ENCODE results near the gene NCKAP5L. TPM values are rescaled to one million over a fixed set of nuclear protein-coding genes. Genes with fewer than 3 reads are reported as not detected.

Gene NCKAP5L
- polyA plus RNA-seq, 2 of the 4 experiments (the other 2 are of a cell fraction), result 3.0 to 8.5 TPM

- CTCF ChIA-PET, result interaction anchor here (1.5 kb wide), 1 partner anchor 29 kb away, joined by 5 read pairs; no protein-coding TSS in a partner anchor
- 83% methylated on average over 7 of the region's 7 CpGs for WGBS (ENCODE audit: missing lambda C conversion rate)
Observed at GRCh38 chr12:49806877-49807276, 21.3 kb downstream of the NCKAP5L start.

GRCh38 chr12:49806321-49806813, 21.8 kb downstream of the NCKAP5L start:
- DNase-seq (ENCODE audit: low read depth in 1 of 2, low spot score in 1 of 2), result no peak
- WGBS (ENCODE audit: missing lambda C conversion rate), result 84% methylated on average over 7 of the region's 7 CpGs
- ChIA-PET POLR2A (no interaction called here), CTCF (interaction anchor here (1.5 kb wide), 1 partner anchor 29 kb away, joined by 5 read pairs; no protein-coding TSS in a partner anchor)
- no peak for FAIRE-seq
- no peaks in the 10 kb centered on the region for H3K4me1 ChIP-seq
- no peak overlapping the region for H3K4me3 ChIP-seq
- no peak overlapping the region for H3K4me2 ChIP-seq
- no peaks in the 10 kb centered on the region for H3K9me3 ChIP-seq
- TF ChIP-seq MYC (IDR thresholded peaks at IDR 0.05; ENCODE audit: borderline replicate concordance, low read length), result no peak
- TF ChIP-seq TFCP2L1 (CRISPR knock-in tag; IDR thresholded peaks at IDR 0.05), result no peak
- TF ChIP-seq HES2 (IDR thresholded peaks at IDR 0.05), result no peak
- TF ChIP-seq EHMT2 (IDR thresholded peaks at IDR 0.05; ENCODE audit: low read depth), result no peak
- no peak for TF ChIP-seq HDAC2 (IDR thresholded peaks at IDR 0.05)
- TF ChIP-seq POLR2A (IDR thresholded peaks at IDR 0.05; ENCODE audit: low read length), result no peak
- TF ChIP-seq RCOR1 (IDR thresholded peaks at IDR 0.05; ENCODE audit: low read depth, low read length), result no peak
- no peak for TF ChIP-seq TP53 (CRISPR knock-in tag; IDR thresholded peaks at IDR 0.05)
- TF ChIP-seq USF2 (IDR thresholded peaks at IDR 0.05), result no peak
- TF ChIP-seq ZNF302 (CRISPR knock-in tag; IDR thresholded peaks at IDR 0.05), result no peak
- TF ChIP-seq PHF8 (IDR thresholded peaks at IDR 0.05; ENCODE audit: borderline replicate concordance, low read depth), result no peak
- no peak for TF ChIP-seq NPAS2 (CRISPR knock-in tag; IDR thresholded peaks at IDR 0.05; ENCODE audit: borderline replicate concordance)
- TF ChIP-seq SMC3 (IDR thresholded peaks at IDR 0.05), result no peak
- no peak for TF ChIP-seq CBX2 (IDR thresholded peaks at IDR 0.05; ENCODE audit: borderline replicate concordance, low read depth)
- TF ChIP-seq POLR2AphosphoS2 (conservative IDR thresholded peaks at IDR 0.05; ENCODE audit: low read length), result no peak
- TF ChIP-seq ZSCAN20 (CRISPR knock-in tag; IDR thresholded peaks at IDR 0.05), result no peak
- H3K27ac ChIP-seq, result no peak overlapping the region
- no peak for ATAC-seq

More at GRCh38 chr12:49806877-49807276, 21.3 kb downstream of the NCKAP5L start:
- ATAC-seq (no peak), FAIRE-seq (no peak), DNase-seq (ENCODE audit: low read depth in 1 of 2, low spot score in 1 of 2) (no peak)
- Histone ChIP-seq H3K4me3 (no peak overlapping the region), H3K4me2 (no peak overlapping the region), H3K9me3 (no peaks in the 10 kb centered on the region), H3K4me1 (no peaks in the 10 kb centered on the region), H3K27ac (no peak overlapping the region)
- POLR2A ChIA-PET, result no interaction called here
- TF ChIP-seq GATA3 (IDR thresholded peaks at IDR 0.05; ENCODE audit: borderline replicate concordance) (no peak), NPAS2 (CRISPR knock-in tag; IDR thresholded peaks at IDR 0.05; ENCODE audit: borderline replicate concordance) (no peak), KDM5A (IDR thresholded peaks at IDR 0.05) (no peak), SREBF2 (IDR thresholded peaks at IDR 0.05) (no peak), CHD2 (IDR thresholded peaks at IDR 0.05; ENCODE audit: low read length, partially characterized antibody) (no peak), RNF2 (IDR thresholded peaks at IDR 0.05; ENCODE audit: borderline replicate concordance, low read depth) (no peak)
- TF ChIP-seq, protein P1, sequence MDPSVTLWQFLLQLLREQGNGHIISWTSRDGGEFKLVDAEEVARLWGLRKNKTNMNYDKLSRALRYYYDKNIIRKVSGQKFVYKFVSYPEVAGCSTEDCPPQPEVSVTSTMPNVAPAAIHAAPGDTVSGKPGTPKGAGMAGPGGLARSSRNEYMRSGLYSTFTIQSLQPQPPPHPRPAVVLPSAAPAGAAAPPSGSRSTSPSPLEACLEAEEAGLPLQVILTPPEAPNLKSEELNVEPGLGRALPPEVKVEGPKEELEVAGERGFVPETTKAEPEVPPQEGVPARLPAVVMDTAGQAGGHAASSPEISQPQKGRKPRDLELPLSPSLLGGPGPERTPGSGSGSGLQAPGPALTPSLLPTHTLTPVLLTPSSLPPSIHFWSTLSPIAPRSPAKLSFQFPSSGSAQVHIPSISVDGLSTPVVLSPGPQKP (IDR thresholded peaks at IDR 0.05; ENCODE audit: low read depth, low read length), result no peak

DNA sequence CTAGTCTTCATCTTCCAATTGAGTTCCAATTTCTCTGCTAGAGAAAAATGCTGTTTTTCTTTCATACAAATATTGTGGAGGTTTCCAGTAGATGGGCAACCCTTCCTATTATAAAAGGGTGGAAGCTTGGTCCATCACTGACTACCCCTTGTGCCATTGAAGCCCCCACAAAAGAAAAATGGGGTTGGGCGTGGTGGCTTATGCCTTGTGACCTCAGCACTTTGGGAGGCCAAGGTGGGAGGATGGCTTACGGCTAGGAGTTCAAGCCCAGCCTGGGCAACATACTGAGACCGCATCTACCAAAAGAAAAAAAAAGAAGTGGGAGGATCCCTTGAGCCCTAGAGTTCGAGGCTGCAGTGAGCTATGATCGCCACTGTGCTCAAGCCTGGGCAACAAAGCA, 22.8 kb downstream of the NCKAP5L start:
- DNase-seq (ENCODE audit: low read depth in 1 of 2, low spot score in 1 of 2) (no peak), FAIRE-seq (no peak), ATAC-seq (no peak)
- ChIA-PET CTCF (interaction anchor here (1.1 to 8.1 kb wide), 4 partner anchors 15 to 61 kb away, joined by 3 to 43 read pairs (median 7); no protein-coding TSS in a partner anchor), POLR2A (no interaction called here)
- Histone ChIP-seq H3K9me3 (no peaks in the 10 kb centered on the region), H3K4me1 (0 out of 3 replicates have a peak, but pooled peaks cover 6% of the 10 kb centered on the region), H3K4me3 (no peak overlapping the region), H3K4me2 (no peak overlapping the region), H3K27ac (no peak overlapping the region)
- 81% methylated on average over 5 of the region's 5 CpGs for WGBS (ENCODE audit: missing lambda C conversion rate)
- TF ChIP-seq CHD2 (IDR thresholded peaks at IDR 0.05; ENCODE audit: low read length, partially characterized antibody), result no peak
- no peak for TF ChIP-seq KDM5A (IDR thresholded peaks at IDR 0.05)
- TF ChIP-seq GATA3 (IDR thresholded peaks at IDR 0.05; ENCODE audit: borderline replicate concordance), result no peak
- TF ChIP-seq POLR2AphosphoS2 (conservative IDR thresholded peaks at IDR 0.05; ENCODE audit: low read length), result no peak
- TF ChIP-seq PHF8 (IDR thresholded peaks at IDR 0.05; ENCODE audit: borderline replicate concordance, low read depth), result no peak
- TF ChIP-seq RNF2 (IDR thresholded peaks at IDR 0.05; ENCODE audit: borderline replicate concordance, low read depth), result no peak
- TF ChIP-seq, protein P2, sequence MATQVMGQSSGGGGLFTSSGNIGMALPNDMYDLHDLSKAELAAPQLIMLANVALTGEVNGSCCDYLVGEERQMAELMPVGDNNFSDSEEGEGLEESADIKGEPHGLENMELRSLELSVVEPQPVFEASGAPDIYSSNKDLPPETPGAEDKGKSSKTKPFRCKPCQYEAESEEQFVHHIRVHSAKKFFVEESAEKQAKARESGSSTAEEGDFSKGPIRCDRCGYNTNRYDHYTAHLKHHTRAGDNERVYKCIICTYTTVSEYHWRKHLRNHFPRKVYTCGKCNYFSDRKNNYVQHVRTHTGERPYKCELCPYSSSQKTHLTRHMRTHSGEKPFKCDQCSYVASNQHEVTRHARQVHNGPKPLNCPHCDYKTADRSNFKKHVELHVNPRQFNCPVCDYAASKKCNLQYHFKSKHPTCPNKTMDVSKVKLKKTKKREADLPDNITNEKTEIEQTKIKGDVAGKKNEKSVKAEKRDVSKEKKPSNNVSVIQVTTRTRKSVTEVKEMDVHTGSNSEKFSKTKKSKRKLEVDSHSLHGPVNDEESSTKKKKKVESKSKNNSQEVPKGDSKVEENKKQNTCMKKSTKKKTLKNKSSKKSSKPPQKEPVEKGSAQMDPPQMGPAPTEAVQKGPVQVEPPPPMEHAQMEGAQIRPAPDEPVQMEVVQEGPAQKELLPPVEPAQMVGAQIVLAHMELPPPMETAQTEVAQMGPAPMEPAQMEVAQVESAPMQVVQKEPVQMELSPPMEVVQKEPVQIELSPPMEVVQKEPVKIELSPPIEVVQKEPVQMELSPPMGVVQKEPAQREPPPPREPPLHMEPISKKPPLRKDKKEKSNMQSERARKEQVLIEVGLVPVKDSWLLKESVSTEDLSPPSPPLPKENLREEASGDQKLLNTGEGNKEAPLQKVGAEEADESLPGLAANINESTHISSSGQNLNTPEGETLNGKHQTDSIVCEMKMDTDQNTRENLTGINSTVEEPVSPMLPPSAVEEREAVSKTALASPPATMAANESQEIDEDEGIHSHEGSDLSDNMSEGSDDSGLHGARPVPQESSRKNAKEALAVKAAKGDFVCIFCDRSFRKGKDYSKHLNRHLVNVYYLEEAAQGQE (IDR thresholded peaks at IDR 0.05), result no peak
- no peak for TF ChIP-seq ZFP36 (IDR thresholded peaks at IDR 0.05; ENCODE audit: borderline replicate concordance, partially characterized antibody)
- no peak for TF ChIP-seq ZC3H11A (IDR thresholded peaks at IDR 0.05)
- no peak for TF ChIP-seq HMGXB4 (CRISPR knock-in tag; IDR thresholded peaks at IDR 0.05; ENCODE audit: borderline replicate concordance)
- TF ChIP-seq CBX2 (IDR thresholded peaks at IDR 0.05; ENCODE audit: borderline replicate concordance, low read depth), result no peak

All from A549 (cell line).